ENCODE data around the gene PCDHGA9.
"Not testable (repeated sequence)": the region's sequence is repeated elsewhere in the genome, so short reads cannot be mapped to it uniquely, and the experiment has no call there.

Gene PCDHGA9

DNA sequence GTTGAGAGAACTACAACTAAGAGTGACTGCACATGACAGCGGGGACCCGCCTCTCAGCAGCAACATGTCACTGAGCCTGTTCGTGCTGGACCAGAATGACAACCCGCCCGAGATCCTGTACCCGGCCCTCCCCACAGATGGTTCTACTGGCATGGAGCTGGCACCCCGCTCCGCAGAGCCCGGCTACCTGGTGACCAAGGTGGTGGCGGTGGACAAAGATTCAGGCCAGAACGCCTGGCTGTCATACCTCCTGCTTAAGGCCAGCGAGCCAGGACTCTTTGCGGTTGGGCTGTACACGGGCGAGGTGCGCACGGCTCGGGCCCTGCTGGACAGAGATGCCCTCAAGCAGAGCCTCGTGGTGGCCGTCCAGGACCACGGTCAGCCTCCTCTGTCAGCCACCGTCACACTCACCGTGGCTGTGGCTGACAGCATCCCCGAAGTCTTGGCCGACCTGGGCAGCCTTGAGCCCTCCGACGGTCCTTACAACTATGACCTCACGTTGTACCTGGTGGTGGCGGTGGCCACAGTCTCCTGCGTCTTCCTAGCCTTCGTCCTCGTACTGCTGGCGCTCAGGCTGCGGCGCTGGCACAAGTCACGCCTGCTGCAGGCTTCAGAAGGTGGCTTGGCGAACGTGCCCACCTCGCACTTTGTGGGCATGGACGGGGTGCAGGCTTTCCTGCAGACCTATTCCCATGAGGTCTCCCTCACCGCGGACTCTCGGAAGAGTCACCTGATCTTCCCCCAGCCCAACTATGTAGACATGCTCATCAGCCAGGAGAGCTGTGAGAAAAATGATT, 17.9 kb upstream of the PCDHGA9 start:
- no peak for DNase-seq (ENCODE audit: low read depth in 2 of 2)

DNA sequence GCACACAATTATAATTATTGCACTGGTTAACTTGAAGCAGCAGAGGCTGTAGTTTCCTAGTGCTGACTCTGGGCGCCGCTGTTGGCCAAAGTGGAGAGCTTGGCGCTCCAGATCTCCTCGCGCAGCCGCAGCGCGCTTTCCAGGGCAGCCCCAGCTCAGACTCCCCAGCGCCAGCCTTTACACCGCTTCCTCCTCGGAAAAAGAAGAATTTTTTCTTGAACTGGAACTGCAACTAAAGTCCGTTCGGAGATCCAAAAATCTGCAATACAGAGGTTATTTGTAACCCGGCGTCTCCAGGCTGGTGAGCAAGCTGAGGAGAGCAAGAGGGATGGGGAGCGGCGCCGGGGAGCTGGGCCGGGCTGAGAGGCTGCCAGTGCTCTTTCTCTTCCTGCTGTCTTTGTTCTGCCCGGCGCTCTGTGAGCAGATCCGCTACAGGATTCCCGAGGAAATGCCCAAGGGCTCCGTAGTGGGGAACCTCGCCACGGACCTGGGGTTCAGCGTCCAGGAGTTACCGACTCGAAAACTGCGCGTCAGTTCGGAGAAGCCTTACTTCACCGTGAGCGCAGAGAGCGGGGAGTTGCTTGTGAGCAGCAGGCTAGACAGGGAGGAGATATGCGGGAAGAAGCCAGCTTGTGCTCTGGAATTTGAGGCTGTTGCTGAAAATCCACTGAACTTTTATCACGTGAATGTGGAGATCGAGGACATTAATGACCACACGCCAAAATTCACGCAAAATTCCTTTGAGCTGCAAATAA, 14.8 kb upstream of the PCDHGA9 start, which contains the start of gene PCDHGB4:
Gene PCDHGB4 (plus strand): TSS at position 142 of the 755 bp plus-strand sequence. CDS start 187 bp downstream, at position 329.
- not testable (repeated sequence) for DNase-seq (ENCODE audit: low read depth in 2 of 2)

DNA sequence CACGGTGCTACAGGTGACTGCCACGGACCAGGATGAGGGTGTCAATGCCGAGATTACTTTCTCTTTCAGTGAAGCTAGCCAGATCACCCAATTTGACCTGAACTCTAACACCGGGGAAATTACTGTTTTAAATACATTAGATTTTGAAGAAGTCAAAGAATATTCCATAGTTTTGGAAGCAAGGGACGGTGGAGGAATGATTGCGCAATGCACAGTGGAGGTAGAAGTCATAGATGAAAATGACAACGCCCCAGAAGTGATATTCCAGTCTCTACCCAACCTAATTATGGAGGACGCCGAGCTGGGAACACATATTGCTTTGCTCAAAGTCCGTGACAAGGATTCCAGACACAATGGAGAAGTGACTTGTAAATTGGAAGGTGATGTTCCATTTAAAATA, 13.9 kb upstream of the PCDHGA9 start:
- DNase-seq (ENCODE audit: low read depth in 2 of 2) = no peak

GRCh38 chr5:141389153-141390042, 13.2 kb upstream of the PCDHGA9 start:
- no peak for DNase-seq (ENCODE audit: low read depth in 2 of 2)

- no peak for DNase-seq (ENCODE audit: low read depth in 2 of 2)
Measured at GRCh38 chr5:141392429-141393198, 10.0 kb upstream of the PCDHGA9 start, which contains the start of gene PCDHGA8. Gene PCDHGA8 (plus strand): TSS chr5:141392633. CDS start chr5:141392814, 181 bp downstream.

DNA sequence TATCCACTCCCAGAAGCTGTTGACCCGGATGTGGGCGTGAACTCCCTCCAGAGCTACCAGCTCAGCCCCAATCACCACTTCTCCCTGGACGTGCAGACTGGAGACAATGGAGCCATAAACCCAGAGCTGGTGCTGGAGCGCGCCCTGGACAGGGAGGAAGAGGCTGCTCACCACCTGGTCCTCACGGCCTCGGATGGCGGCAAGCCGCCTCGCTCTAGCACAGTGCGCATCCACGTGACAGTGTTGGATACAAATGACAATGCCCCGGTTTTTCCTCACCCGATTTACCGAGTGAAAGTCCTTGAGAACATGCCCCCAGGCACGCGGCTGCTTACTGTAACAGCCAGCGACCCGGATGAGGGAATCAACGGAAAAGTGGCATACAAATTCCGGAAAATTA, 9.3 kb upstream of the PCDHGA9 start:
- no peak for DNase-seq (ENCODE audit: low read depth in 2 of 2)

DNA sequence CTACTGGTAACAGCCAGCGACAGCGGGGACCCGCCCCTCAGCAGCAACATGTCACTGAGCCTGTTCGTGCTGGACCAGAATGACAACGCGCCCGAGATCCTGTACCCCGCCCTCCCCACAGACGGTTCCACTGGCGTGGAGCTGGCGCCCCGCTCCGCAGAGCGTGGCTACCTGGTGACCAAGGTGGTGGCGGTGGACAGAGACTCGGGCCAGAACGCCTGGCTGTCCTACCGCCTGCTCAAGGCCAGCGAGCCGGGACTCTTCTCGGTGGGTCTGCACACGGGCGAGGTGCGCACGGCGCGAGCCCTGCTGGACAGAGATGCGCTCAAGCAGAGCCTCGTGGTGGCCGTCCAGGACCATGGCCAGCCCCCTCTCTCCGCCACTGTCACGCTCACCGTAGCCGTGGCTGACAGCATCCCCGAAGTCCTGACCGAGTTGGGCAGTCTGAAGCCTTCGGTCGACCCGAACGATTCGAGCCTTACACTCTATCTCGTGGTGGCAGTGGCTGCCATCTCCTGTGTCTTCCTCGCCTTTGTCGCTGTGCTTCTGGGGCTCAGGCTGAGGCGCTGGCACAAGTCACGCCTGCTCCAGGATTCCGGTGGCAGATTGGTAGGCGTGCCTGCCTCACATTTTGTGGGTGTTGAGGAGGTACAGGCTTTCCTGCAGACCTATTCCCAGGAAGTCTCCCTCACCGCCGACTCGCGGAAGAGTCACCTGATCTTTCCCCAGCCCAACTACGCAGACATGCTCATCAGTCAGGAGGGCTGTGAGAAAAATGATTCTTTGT, 8.0 kb upstream of the PCDHGA9 start:
- DNase-seq (ENCODE audit: low read depth in 2 of 2) = not testable (repeated sequence)

DNA sequence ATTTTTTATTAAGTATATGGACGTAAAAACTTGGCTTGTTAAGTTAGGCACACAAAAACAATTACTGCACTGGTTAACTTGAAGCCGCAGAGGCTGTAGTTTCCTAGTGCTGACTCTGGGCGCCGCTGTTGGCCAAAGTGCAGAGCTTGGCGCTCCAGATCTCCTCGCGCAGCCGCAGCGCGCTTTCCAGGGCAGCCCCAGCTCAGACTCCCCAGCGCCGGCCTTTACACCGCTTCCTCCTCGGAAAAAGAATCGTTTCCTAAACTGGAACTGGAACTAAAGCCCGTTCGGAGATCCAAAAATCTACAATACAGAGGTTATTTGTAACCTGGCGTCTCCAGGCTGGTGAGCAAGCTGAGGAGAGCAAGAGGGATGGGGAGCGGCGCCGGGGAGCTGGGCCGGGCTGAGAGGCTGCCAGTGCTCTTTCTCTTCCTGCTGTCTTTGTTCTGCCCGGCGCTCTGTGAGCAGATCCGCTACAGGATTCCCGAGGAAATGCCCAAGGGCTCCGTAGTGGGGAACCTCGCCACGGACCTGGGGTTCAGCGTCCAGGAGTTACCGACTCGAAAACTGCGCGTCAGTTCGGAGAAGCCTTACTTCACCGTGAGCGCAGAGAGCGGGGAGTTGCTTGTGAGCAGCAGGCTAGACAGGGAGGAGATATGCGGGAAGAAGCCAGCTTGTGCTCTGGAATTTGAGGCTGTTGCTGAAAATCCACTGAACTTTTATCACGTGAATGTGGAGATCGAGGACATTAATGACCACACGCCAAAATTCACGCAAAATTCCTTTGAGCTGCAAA, 4.6 kb upstream of the PCDHGA9 start, which contains the start of gene PCDHGB5:
Gene PCDHGB5 (plus strand): TSS at position 192 of the 796 bp plus-strand sequence. CDS start 181 bp downstream, at position 373.
- not testable (repeated sequence) for DNase-seq (ENCODE audit: low read depth in 2 of 2)

- no peak for DNase-seq (ENCODE audit: low read depth in 2 of 2)
Measured at GRCh38 chr5:141398608-141399007, 4.0 kb upstream of the PCDHGA9 start.

DNA sequence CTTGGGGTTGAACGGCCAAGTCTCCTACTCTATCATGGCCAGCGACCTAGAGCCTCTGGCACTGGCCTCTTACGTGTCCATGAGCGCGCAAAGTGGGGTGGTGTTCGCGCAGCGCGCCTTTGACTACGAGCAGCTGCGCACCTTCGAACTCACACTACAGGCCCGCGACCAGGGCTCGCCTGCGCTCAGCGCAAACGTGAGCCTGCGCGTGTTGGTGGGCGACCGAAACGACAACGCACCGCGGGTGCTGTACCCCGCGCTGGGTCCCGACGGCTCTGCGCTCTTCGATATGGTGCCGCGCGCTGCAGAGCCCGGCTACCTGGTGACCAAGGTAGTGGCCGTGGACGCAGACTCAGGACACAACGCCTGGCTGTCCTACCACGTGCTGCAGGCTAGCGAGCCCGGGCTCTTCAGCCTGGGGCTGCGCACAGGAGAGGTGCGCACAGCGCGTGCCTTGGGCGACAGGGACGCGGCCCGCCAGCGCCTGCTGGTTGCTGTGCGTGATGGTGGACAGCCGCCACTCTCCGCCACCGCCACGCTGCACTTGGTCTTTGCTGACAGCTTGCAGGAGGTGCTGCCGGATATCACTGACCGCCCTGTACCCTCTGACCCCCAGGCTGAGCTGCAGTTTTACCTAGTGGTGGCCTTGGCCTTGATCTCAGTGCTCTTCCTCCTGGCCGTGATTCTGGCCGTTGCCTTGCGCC, 2.9 kb upstream of the PCDHGA9 start:
- DNase-seq (ENCODE audit: low read depth in 2 of 2) = no peak

DNA sequence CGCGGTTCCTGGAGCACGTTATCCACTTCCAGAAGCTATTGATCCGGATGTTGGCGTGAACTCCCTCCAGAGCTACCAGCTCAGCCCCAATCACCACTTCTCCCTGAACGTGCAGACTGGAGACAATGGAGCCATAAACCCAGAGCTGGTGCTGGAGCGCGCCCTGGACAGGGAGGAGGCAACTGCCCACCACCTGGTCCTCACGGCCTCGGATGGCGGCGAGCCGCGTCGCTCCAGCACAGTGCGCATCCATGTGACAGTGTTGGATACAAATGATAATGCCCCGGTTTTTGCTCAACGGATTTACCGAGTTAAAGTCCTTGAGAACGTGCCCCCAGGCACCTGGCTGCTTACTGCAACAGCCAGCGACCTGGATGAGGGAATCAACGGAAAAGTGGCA, 809 bp downstream of the PCDHGA9 start:
- no peak for DNase-seq (ENCODE audit: low read depth in 2 of 2)

GRCh38 chr5:141407790-141408505, 5.4 kb downstream of the PCDHGA9 start, which contains the start of gene PCDHGB6:
Gene PCDHGB6 (plus strand): TSS chr5:141408021. CDS start chr5:141408203, 182 bp downstream.
- peak in 1 of 2 experiments; percentile 33 for DNase-seq (ENCODE audit: low read depth in 2 of 2)

- no peak for DNase-seq (ENCODE audit: low read depth in 2 of 2)
Measured at GRCh38 chr5:141409598-141410306, 7.2 kb downstream of the PCDHGA9 start.

- DNase-seq (ENCODE audit: low read depth in 2 of 2) = no peak
Measured at GRCh38 chr5:141411575-141411974, 9.0 kb downstream of the PCDHGA9 start.

GRCh38 chr5:141412854-141413539, 10.4 kb downstream of the PCDHGA9 start, which contains the start of gene PCDHGA10:
Gene PCDHGA10 (plus strand): TSS chr5:141412987. CDS start chr5:141413176, 189 bp downstream.
- peak in 1 of 2 experiments; percentile 50 for DNase-seq (ENCODE audit: low read depth in 2 of 2)

- DNase-seq (ENCODE audit: low read depth in 2 of 2) = no peak
Measured at GRCh38 chr5:141413540-141414069, 11.0 kb downstream of the PCDHGA9 start.
